ELF-1 (cell line): ENCODE data around the gene SEZ6L.
"Not testable (repeated sequence)": the region's sequence is repeated elsewhere in the genome, so short reads cannot be mapped to it uniquely, and the experiment has no call there.

Experiments used
- DNase-seq: peaks from one replicate; pipeline ENCODE4 v3.0.0-alpha.2; 2016; ENCODE audit warnings: low read depth, low spot score

Gene SEZ6L

GRCh38 chr22:26380072-26380830 is 211.0 kb downstream of the SEZ6L start:
- no peak for DNase-seq

GRCh38 chr22:26382782-26383181 is 213.5 kb downstream of the SEZ6L start:
- no peak for DNase-seq

GRCh38 chr22:26383968-26384556 is 214.8 kb downstream of the SEZ6L start:
- no peak for DNase-seq

- DNase-seq = no peak
Measured at GRCh38 chr22:26385164-26385563, 215.9 kb downstream of the SEZ6L start.

GRCh38 chr22:26389125-26389524 is 219.9 kb downstream of the SEZ6L start:
- DNase-seq = no peak

- DNase-seq = no peak
Measured at GRCh38 chr22:26391091-26391490, 221.8 kb downstream of the SEZ6L start.

- no peak for DNase-seq
Measured at GRCh38 chr22:26391623-26392022, 222.4 kb downstream of the SEZ6L start.

- DNase-seq = no peak
Measured at GRCh38 chr22:26393929-26394328, 224.7 kb downstream of the SEZ6L start.

- DNase-seq = peak; percentile 66
Measured at GRCh38 chr22:26394777-26395176, 225.5 kb downstream of the SEZ6L start.

GRCh38 chr22:26395926-26396325 is 226.7 kb downstream of the SEZ6L start:
- DNase-seq = no peak

GRCh38 chr22:26398741-26399153 is 229.5 kb downstream of the SEZ6L start:
- DNase-seq = peak; percentile 64

- no peak for DNase-seq
Measured at GRCh38 chr22:26399289-26399688, 230.0 kb downstream of the SEZ6L start.

GRCh38 chr22:26401726-26402125 is 232.5 kb downstream of the SEZ6L start:
- no peak for DNase-seq

- DNase-seq = peak; percentile 18
Measured at GRCh38 chr22:26404851-26405421, 235.7 kb downstream of the SEZ6L start.

GRCh38 chr22:26406118-26406517 is 236.9 kb downstream of the SEZ6L start:
- DNase-seq = no peak

- DNase-seq = not testable (repeated sequence)
Measured at GRCh38 chr22:26408562-26409220, 239.4 kb downstream of the SEZ6L start.

- DNase-seq = no peak
Measured at GRCh38 chr22:26409719-26410335, 240.6 kb downstream of the SEZ6L start.

- no peak for DNase-seq
Measured at GRCh38 chr22:26410386-26410785, 241.1 kb downstream of the SEZ6L start.

- DNase-seq = no peak
Measured at GRCh38 chr22:26414347-26414746, 245.1 kb downstream of the SEZ6L start.

GRCh38 chr22:26416256-26416655 is 247.0 kb downstream of the SEZ6L start:
- DNase-seq = no peak

- peak; percentile 91 for DNase-seq
Measured at GRCh38 chr22:26416670-26417276, 247.5 kb downstream of the SEZ6L start.

- no peak for DNase-seq
Measured at GRCh38 chr22:26417406-26417805, 248.1 kb downstream of the SEZ6L start.
